Endodermal cell (in vitro differentiated cells): ENCODE data around the gene SNRNP70. TPM values are rescaled to one million over a fixed set of nuclear protein-coding genes. Genes with fewer than 3 reads are reported as not detected.

Source experiments
- DNase-seq: peaks from one replicate; pipeline ENCODE4 v3.0.0-alpha.2; 2017
- H3K27ac ChIP-seq: 2 replicates; pipeline ENCODE4 v1.5.1; 2013; ENCODE audit warnings: mild to moderate bottlenecking, low read depth, low read length, moderate library complexity
- H3K27me3 ChIP-seq: 2 replicates; pipeline ENCODE4 v1.6.1; 2013; ENCODE audit warnings: mild to moderate bottlenecking, low read length, moderate library complexity; ENCODE audit not compliant: insufficient read depth, control insufficient read depth, poor library complexity, severe bottlenecking
- H3K36me3 ChIP-seq: 2 replicates; pipeline ENCODE4 v1.7.0; 2013; ENCODE audit warnings: mild to moderate bottlenecking, low read length, moderate library complexity; ENCODE audit not compliant: control insufficient read depth, insufficient read depth
- H3K4me1 ChIP-seq: one replicate; pipeline ENCODE4 v1.7.0; 2013; ENCODE audit warnings: low read length; ENCODE audit not compliant: control insufficient read depth, insufficient read depth
- H3K4me3 ChIP-seq: 2 replicates; pipeline ENCODE4 v1.5.1; 2013; ENCODE audit warnings: mild to moderate bottlenecking, low read length, moderate library complexity
- H3K9ac ChIP-seq: 2 replicates; pipeline ENCODE4 v1.6.1; 2013; ENCODE audit warnings: mild to moderate bottlenecking, low read length, moderate library complexity; ENCODE audit not compliant: poor library complexity, severe bottlenecking; ENCODE audit errors: extremely low read depth
- H3K9me3 ChIP-seq: 2 replicates; pipeline ENCODE4 v1.6.1; 2013; ENCODE audit warnings: mild to moderate bottlenecking, low read length, moderate library complexity; ENCODE audit not compliant: control insufficient read depth
- H3K27ac Mint-ChIP-seq: 2 replicates; pipeline ENCODE4 v1.8.0; 2020; ENCODE audit warnings: mixed read lengths
- H3K27me3 Mint-ChIP-seq: 2 replicates; pipeline ENCODE4 v1.8.0; 2021; ENCODE audit warnings: mild to moderate bottlenecking, mixed read lengths; ENCODE audit not compliant: insufficient read depth
- H3K36me3 Mint-ChIP-seq: 2 replicates; pipeline ENCODE4 v1.8.0; 2020; ENCODE audit warnings: low read depth, mixed read lengths
- H3K4me1 Mint-ChIP-seq: 2 replicates; pipeline ENCODE4 v1.8.0; 2020; ENCODE audit warnings: mixed read lengths
- H3K4me3 Mint-ChIP-seq: 2 replicates; pipeline ENCODE4 v1.8.0; 2020; ENCODE audit warnings: mild to moderate bottlenecking, moderate library complexity, mixed read lengths
- H3K9me3 Mint-ChIP-seq: 2 replicates; pipeline ENCODE4 v1.8.0; 2020; ENCODE audit warnings: mild to moderate bottlenecking, mixed read lengths
- WGBS, 2 experiments: methylation state at CpG; one replicate each; pipeline versions ENCODE4 v1.1.5 to v1.1.7; 2013; ENCODE audit warnings: missing lambda C conversion rate in 2 of 2, mixed read lengths in 1 of 2; ENCODE audit not compliant: insufficient coverage in 1 of 2, insufficient read length in 1 of 2; 5-methylcytosine and 5-hydroxymethylcytosine counted together
- total RNA-seq, 2 donors: library from RNA; stranded (reverse); fragmentation: NEBNext Ultra II Directional in 1 of 2; extraction: Animal tissue kit (Norgen Biotek cat#: 25700) in 1 of 2; gene quantifications; 2 replicates in 1 of 2; 3 replicates in 1 of 2; pipeline ENCODE4 v1.2.1, GENCODE V29; 2021
- TF ChIP-seq, protein P1 (sequence below): fragments of 200-600 bp; sonication (generic); conservative IDR thresholded peaks from 2 replicates; pipeline ENCODE4 v1.5.0; 2021; ENCODE audit warnings: antibody characterized with exemption, mild to moderate bottlenecking

SNRNP70 gene
- total RNA-seq, 2 donors from 2014 or later, result 284 to 292 TPM

- H3K4me3 Mint-ChIP-seq, result no peak overlapping the region
These were observed 21.4 kb downstream of the SNRNP70 start for GRCh38 chr19:49106648-49107135.

GRCh38 chr19:49107625-49108459, 22.6 kb downstream of the SNRNP70 start:
- no peak overlapping the region for H3K4me3 ChIP-seq
- no peak overlapping the region for H3K27ac Mint-ChIP-seq
- TF ChIP-seq, protein P1, sequence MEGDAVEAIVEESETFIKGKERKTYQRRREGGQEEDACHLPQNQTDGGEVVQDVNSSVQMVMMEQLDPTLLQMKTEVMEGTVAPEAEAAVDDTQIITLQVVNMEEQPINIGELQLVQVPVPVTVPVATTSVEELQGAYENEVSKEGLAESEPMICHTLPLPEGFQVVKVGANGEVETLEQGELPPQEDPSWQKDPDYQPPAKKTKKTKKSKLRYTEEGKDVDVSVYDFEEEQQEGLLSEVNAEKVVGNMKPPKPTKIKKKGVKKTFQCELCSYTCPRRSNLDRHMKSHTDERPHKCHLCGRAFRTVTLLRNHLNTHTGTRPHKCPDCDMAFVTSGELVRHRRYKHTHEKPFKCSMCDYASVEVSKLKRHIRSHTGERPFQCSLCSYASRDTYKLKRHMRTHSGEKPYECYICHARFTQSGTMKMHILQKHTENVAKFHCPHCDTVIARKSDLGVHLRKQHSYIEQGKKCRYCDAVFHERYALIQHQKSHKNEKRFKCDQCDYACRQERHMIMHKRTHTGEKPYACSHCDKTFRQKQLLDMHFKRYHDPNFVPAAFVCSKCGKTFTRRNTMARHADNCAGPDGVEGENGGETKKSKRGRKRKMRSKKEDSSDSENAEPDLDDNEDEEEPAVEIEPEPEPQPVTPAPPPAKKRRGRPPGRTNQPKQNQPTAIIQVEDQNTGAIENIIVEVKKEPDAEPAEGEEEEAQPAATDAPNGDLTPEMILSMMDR, result no peak
- H3K9me3 Mint-ChIP-seq, result no peaks in the 10 kb centered on the region
- H3K36me3 ChIP-seq, result peaks cover 67% of the 10 kb centered on the region
- H3K27me3 ChIP-seq, result no peaks in the 10 kb centered on the region
- no peaks in the 10 kb centered on the region for H3K9me3 ChIP-seq
- WGBS, 2 experiments, result 95 to 97% methylated on average over 68 to 93 of the region's 93 CpGs
- H3K27ac ChIP-seq, result no peak overlapping the region
- peaks cover 46% of the 10 kb centered on the region for H3K36me3 Mint-ChIP-seq
- no peak for DNase-seq
- no peak overlapping the region for H3K4me3 Mint-ChIP-seq
- no peaks in the 10 kb centered on the region for H3K27me3 Mint-ChIP-seq
- peaks cover 4% of the 10 kb centered on the region for H3K4me1 Mint-ChIP-seq
- no peaks in the 10 kb centered on the region for H3K4me1 ChIP-seq
- H3K9ac ChIP-seq, result no peak overlapping the region

More at GRCh38 chr19:49106648-49107135, 21.4 kb downstream of the SNRNP70 start:
- no peaks in the 10 kb centered on the region for H3K9me3 Mint-ChIP-seq
- H3K27me3 Mint-ChIP-seq, result no peaks in the 10 kb centered on the region
- peak; percentile 92 for DNase-seq
- peaks cover 56% of the 10 kb centered on the region for H3K36me3 Mint-ChIP-seq
- Histone ChIP-seq H3K9me3 (no peaks in the 10 kb centered on the region), H3K27ac (peak overlapping the region; percentile 44), H3K4me1 (no peaks in the 10 kb centered on the region), H3K27me3 (no peaks in the 10 kb centered on the region), H3K9ac (no peak overlapping the region), H3K36me3 (peaks cover 76% of the 10 kb centered on the region), H3K4me3 (no peak overlapping the region)
- TF ChIP-seq, protein P1, result peak; percentile 93
- peak overlapping the region; percentile 84 for H3K27ac Mint-ChIP-seq
- peaks cover 2% of the 10 kb centered on the region for H3K4me1 Mint-ChIP-seq
- WGBS, 2 experiments, result 76 to 80% methylated on average over 10 to 12 of the region's 12 CpGs

DNA sequence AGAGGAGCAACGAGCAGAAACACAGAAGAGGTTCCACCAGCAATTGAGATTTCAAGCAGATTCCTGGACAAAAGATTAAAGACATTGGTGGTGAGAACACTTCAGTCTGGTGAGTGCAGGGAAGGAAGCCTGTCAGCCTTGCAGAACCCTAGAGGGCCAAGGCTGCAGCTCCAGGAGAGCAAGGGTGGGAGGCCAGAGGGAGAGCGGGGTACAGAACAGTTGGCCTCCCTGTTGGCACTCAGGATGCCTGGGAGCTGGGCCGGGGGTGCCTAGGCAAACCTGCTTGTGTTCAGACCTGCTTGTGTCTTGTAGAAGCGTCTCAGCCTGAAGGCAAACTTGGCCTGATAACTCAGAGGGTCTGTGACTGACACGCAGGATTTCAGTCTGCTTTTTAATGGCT, 23.8 kb downstream of the SNRNP70 start:
- no peaks in the 10 kb centered on the region for H3K9me3 ChIP-seq
- H3K27ac Mint-ChIP-seq, result peak overlapping the region; percentile 45
- no peaks in the 10 kb centered on the region for H3K9me3 Mint-ChIP-seq
- peaks cover 43% of the 10 kb centered on the region for H3K36me3 Mint-ChIP-seq
- H3K9ac ChIP-seq, result no peak overlapping the region
- no peak overlapping the region for H3K4me3 Mint-ChIP-seq
- DNase-seq, result no peak
- H3K27me3 ChIP-seq, result no peaks in the 10 kb centered on the region
- H3K27ac ChIP-seq, result no peak overlapping the region
- WGBS, 2 experiments, result 93% methylated on average over 5 of the region's 5 CpGs
- no peaks in the 10 kb centered on the region for H3K4me1 ChIP-seq
- peaks cover 57% of the 10 kb centered on the region for H3K36me3 ChIP-seq
- peaks cover 7% of the 10 kb centered on the region for H3K4me1 Mint-ChIP-seq
- TF ChIP-seq, protein P1, result no peak
- H3K27me3 Mint-ChIP-seq, result peaks cover 1% of the 10 kb centered on the region
- no peak overlapping the region for H3K4me3 ChIP-seq
